ENCODE measurements around the gene ZNF511.

DNA sequence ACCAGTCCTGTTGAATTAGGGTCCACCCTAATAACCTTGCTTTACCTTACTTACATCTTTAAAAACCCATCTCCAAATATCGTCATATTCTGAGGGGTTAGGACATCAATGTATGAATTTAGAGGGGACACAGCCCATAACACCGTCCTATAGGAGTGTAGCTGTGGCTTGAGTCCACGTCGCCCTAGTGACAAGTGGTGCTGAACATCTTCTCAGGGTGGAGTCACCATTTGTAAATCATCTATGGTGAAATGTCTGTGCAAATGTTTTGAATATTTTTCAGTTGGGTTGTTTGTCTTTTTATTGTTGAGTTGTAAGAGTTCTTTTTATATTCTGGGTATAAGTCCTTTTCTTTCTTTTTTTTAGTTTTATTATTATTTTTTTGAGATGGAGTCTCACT lies 33.3 kb downstream of the ZNF511 start:
- TF ChIP-seq, protein P1, sequence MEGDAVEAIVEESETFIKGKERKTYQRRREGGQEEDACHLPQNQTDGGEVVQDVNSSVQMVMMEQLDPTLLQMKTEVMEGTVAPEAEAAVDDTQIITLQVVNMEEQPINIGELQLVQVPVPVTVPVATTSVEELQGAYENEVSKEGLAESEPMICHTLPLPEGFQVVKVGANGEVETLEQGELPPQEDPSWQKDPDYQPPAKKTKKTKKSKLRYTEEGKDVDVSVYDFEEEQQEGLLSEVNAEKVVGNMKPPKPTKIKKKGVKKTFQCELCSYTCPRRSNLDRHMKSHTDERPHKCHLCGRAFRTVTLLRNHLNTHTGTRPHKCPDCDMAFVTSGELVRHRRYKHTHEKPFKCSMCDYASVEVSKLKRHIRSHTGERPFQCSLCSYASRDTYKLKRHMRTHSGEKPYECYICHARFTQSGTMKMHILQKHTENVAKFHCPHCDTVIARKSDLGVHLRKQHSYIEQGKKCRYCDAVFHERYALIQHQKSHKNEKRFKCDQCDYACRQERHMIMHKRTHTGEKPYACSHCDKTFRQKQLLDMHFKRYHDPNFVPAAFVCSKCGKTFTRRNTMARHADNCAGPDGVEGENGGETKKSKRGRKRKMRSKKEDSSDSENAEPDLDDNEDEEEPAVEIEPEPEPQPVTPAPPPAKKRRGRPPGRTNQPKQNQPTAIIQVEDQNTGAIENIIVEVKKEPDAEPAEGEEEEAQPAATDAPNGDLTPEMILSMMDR (conservative IDR thresholded peaks at IDR 0.05) = no peak
- TF ChIP-seq EZH2 (IDR thresholded peaks at IDR 0.05; ENCODE audit: low read depth) = no peak
